ENCODE results near the gene MARS1.

Gene MARS1

DNA sequence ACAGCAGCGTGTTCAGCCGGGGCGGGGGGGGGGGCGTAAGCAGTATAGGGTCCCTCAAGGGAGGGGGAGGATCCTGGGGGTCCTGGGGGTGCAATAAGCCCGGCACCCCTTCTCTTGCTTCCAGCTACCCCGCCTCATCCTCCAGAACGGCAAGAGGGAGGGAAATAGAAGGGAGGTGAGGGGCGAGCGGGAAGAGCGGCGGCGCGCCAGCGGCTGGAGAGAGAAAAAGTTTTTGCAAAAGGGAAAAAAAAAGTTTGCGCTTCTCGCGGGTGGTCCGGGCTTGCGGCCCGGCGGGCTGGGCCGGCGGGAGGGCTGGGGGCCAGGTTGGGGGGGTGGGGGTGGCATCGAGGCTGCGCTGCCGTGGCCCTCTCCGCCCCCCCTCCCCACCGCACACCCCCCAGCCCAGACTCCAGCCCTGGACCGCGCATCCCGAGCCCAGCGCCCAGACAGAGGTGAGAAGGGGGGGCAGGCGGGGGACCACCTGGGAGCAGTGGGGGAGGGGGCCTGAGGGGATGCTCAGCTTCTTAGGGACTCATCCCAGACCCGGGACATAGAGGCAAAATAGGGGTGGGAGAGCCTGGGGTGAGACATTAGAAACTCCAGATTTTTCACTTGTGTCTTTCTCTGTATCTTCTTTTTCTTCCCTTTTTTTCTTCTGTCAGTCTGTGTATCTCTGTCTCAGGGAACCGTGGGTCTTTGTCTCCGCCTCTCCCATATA is 28.0 kb upstream of the MARS1 start, which contains the start of gene GLI1:
GLI1 (plus strand) TSS at position 36 of the 718 bp plus-strand sequence. CDS start 3,907 bp downstream, outside the sequence.
- peak within 1 kb of the TSS; percentile 95 for H2AFZ ChIP-seq (ENCODE audit: low read depth)
- peak within 1 kb of the TSS; percentile 40 for H3K9ac ChIP-seq
- H3K36me3 ChIP-seq (ENCODE audit: insufficient read depth), result no peaks in the 10 kb centered on the region
- peaks cover 55% of the 10 kb centered on the region for H3K4me1 ChIP-seq (ENCODE audit: low read depth, poor library complexity, severe bottlenecking)
- peaks cover 37% of the 10 kb centered on the region for H3K27me3 ChIP-seq (ENCODE audit: insufficient read depth, low read depth)
- peak within 1 kb of the TSS; percentile 88 for H3K4me3 ChIP-seq (IDR thresholded peaks at IDR 0.05; ENCODE audit: insufficient read depth, low read depth, low read length)
- no peaks in the 10 kb centered on the region for H4K20me1 ChIP-seq (ENCODE audit: insufficient read depth)
- H3K79me2 ChIP-seq (ENCODE audit: insufficient read depth, low read depth), result no peaks in the 10 kb centered on the region
- peak within 1 kb of the TSS; percentile 47 for H3K27ac ChIP-seq
- TF ChIP-seq, protein P1, sequence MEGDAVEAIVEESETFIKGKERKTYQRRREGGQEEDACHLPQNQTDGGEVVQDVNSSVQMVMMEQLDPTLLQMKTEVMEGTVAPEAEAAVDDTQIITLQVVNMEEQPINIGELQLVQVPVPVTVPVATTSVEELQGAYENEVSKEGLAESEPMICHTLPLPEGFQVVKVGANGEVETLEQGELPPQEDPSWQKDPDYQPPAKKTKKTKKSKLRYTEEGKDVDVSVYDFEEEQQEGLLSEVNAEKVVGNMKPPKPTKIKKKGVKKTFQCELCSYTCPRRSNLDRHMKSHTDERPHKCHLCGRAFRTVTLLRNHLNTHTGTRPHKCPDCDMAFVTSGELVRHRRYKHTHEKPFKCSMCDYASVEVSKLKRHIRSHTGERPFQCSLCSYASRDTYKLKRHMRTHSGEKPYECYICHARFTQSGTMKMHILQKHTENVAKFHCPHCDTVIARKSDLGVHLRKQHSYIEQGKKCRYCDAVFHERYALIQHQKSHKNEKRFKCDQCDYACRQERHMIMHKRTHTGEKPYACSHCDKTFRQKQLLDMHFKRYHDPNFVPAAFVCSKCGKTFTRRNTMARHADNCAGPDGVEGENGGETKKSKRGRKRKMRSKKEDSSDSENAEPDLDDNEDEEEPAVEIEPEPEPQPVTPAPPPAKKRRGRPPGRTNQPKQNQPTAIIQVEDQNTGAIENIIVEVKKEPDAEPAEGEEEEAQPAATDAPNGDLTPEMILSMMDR (conservative IDR thresholded peaks at IDR 0.05; ENCODE audit: low read depth, low read length), result no peak
- peak within 1 kb of the TSS; percentile 90 for H3K4me2 ChIP-seq

DNA sequence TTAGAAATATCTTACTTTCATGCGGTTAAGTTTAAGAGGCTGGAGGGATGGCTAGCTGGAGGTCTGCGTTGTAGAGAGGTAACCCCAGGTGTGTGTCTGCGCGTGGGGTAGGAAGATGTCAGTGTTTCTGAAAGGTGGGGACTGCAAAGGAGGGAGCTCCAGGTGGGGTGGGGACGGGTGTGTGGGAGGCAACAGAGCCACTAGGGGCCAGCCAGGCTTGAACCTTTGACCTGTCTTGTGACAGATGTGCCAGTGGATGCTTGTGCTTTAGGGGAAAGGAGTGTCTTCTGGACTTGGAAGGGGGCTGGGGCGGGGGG is 27.4 kb upstream of the MARS1 start:
- Histone ChIP-seq H3K79me2 (ENCODE audit: insufficient read depth, low read depth) (no peaks in the 10 kb centered on the region), H2AFZ (ENCODE audit: low read depth) (no peak overlapping the region; the same call in 1 of the 2 replicates), H3K36me3 (ENCODE audit: insufficient read depth) (no peaks in the 10 kb centered on the region), H3K27ac (no peak overlapping the region), H4K20me1 (ENCODE audit: insufficient read depth) (no peaks in the 10 kb centered on the region), H3K4me1 (ENCODE audit: low read depth, poor library complexity, severe bottlenecking) (peaks cover 50% of the 10 kb centered on the region), H3K27me3 (ENCODE audit: insufficient read depth, low read depth) (peaks cover 43% of the 10 kb centered on the region), H3K4me3 (IDR thresholded peaks at IDR 0.05; ENCODE audit: insufficient read depth, low read depth, low read length) (no peak overlapping the region), H3K4me2 (peak overlapping the region; percentile 88), H3K9ac (no peak overlapping the region)
- TF ChIP-seq, protein P1 (conservative IDR thresholded peaks at IDR 0.05; ENCODE audit: low read depth, low read length), result no peak

DNA sequence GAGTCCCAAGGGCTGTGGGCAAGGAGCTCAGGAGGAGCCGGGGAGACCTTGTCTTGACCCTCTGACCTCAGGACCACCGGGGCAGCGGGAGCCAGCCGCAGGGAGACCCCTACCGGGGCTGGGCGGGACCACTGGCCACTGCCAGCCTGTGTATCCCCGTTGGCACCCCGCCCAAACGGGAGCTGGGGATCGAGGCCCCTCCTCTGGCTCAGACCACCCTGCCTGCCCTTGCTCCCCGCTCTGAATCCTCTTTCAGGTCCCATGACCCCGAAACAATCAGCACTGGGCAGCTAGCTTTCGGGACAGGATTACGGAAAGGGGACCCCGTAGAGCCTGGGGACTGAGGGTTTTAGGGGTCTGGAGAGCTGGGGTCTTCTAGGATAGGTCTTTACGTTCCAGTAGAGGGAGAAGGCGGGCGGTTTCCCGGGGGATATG is 27.0 kb upstream of the MARS1 start:
- Histone ChIP-seq H2AFZ (ENCODE audit: low read depth) (peak overlapping the region; percentile 53; the same call in 1 of the 2 replicates), H3K9ac (no peak overlapping the region), H3K79me2 (ENCODE audit: insufficient read depth, low read depth) (no peaks in the 10 kb centered on the region), H4K20me1 (ENCODE audit: insufficient read depth) (no peaks in the 10 kb centered on the region), H3K4me3 (IDR thresholded peaks at IDR 0.05; ENCODE audit: insufficient read depth, low read depth, low read length) (no peak overlapping the region), H3K4me1 (ENCODE audit: low read depth, poor library complexity, severe bottlenecking) (peaks cover 46% of the 10 kb centered on the region), H3K27ac (no peak overlapping the region), H3K4me2 (peak overlapping the region; percentile 88), H3K36me3 (ENCODE audit: insufficient read depth) (no peaks in the 10 kb centered on the region), H3K27me3 (ENCODE audit: insufficient read depth, low read depth) (peaks cover 47% of the 10 kb centered on the region)
- TF ChIP-seq, protein P1 (conservative IDR thresholded peaks at IDR 0.05; ENCODE audit: low read depth, low read length), result no peak

DNA sequence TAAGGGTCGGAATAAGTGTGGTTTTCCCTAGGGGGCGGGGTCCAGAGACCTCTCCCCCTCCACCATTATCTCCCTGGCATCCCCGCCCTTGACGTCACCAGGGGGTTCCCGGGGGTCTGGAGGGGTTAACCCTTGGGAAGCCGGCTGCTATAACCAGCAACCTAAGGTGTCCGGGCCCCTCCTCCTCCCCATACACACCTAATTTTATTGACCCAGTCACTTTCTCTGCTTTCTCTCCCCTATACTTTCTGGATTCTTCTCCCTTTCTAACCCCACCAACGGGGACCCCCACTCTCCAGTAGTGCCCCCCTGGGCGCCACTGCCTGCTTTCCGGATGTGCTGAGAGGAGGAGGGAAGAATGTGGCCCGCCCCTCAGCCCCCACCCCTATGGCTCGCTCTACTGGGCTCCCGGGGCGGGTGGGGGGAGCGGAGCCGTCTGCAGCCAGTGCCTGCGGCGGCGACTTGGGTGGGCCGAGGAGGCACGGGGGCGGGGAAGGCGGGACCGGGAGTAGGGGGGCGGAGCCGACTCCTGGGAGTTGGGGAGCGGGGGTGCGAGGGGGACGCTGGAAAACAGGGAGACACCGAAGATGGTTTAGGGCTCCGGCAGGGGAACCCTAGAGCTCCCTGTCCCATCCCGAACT is 26.5 kb upstream of the MARS1 start:
- no peaks in the 10 kb centered on the region for H3K79me2 ChIP-seq (ENCODE audit: insufficient read depth, low read depth)
- H3K9ac ChIP-seq, result peak overlapping the region; percentile 3; the same call in 1 of the 2 replicates
- peak overlapping the region; percentile 88 for H3K4me2 ChIP-seq
- no peaks in the 10 kb centered on the region for H3K36me3 ChIP-seq (ENCODE audit: insufficient read depth)
- H3K4me1 ChIP-seq (ENCODE audit: low read depth, poor library complexity, severe bottlenecking), result peaks cover 44% of the 10 kb centered on the region
- H4K20me1 ChIP-seq (ENCODE audit: insufficient read depth), result no peaks in the 10 kb centered on the region
- H3K27ac ChIP-seq, result no peak overlapping the region
- peaks cover 52% of the 10 kb centered on the region for H3K27me3 ChIP-seq (ENCODE audit: insufficient read depth, low read depth)
- H2AFZ ChIP-seq (ENCODE audit: low read depth), result peak overlapping the region; percentile 53
- TF ChIP-seq, protein P1 (conservative IDR thresholded peaks at IDR 0.05; ENCODE audit: low read depth, low read length), result no peak; the same call in 1 of the 2 replicates
- no peak overlapping the region for H3K4me3 ChIP-seq (IDR thresholded peaks at IDR 0.05; ENCODE audit: insufficient read depth, low read depth, low read length)
